ENCODE data around the gene PPP4R1.

Gene PPP4R1, protein sequence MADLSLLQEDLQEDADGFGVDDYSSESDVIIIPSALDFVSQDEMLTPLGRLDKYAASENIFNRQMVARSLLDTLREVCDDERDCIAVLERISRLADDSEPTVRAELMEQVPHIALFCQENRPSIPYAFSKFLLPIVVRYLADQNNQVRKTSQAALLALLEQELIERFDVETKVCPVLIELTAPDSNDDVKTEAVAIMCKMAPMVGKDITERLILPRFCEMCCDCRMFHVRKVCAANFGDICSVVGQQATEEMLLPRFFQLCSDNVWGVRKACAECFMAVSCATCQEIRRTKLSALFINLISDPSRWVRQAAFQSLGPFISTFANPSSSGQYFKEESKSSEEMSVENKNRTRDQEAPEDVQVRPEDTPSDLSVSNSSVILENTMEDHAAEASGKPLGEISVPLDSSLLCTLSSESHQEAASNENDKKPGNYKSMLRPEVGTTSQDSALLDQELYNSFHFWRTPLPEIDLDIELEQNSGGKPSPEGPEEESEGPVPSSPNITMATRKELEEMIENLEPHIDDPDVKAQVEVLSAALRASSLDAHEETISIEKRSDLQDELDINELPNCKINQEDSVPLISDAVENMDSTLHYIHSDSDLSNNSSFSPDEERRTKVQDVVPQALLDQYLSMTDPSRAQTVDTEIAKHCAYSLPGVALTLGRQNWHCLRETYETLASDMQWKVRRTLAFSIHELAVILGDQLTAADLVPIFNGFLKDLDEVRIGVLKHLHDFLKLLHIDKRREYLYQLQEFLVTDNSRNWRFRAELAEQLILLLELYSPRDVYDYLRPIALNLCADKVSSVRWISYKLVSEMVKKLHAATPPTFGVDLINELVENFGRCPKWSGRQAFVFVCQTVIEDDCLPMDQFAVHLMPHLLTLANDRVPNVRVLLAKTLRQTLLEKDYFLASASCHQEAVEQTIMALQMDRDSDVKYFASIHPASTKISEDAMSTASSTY

DNA sequence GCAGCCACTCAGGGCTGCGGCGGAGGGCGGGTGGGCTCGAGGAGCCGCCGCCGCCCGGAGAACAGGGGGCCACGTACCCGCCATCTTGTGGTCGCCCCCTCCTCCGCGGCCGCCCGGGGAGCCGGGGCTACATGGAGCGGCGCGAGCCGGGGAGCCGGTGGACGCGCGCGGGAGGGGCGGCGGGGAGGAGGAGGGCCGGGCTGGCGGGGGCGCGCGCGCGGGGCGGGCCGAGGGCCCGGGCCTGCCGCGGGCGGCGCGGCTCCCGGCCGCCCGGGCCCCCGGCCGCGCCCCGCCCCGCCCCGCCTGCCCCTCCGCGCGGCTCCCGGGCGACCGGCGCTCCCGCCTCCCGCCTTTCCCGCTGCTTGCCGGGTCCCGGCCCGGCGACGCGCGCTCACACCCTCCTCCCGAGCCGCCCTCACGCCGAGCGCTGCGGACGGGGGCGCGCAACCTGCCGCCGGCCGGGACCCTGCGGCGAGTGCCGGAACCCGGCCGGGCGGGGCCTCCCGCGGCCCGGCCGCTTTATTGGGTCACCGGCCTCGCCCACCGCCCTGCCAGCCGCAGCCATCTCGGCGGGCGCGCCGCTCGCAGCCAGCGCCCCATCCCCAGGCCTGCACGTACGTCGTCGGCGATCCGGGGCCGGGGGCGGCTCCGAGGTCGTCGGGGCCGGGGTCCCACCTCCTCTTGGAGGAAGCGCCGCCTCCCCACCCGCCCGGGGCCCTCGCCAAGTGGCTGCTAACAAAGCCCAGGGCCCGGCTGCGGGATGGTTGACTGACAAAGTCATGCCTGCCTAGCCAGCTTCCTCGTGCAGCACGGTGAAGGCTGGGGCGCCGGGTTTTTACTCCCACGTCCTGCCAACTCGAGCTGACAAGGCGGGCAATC, at the start of gene PPP4R1:
PPP4R1 (minus strand) TSS at position 159 of the 879 bp plus-strand sequence; CDS start at position 84, 75 bp downstream.
- H3K4me3 ChIP-seq (ENCODE audit: low read depth, low read length) = peak within 1 kb of the TSS; percentile 84
- TF ChIP-seq, protein P1, sequence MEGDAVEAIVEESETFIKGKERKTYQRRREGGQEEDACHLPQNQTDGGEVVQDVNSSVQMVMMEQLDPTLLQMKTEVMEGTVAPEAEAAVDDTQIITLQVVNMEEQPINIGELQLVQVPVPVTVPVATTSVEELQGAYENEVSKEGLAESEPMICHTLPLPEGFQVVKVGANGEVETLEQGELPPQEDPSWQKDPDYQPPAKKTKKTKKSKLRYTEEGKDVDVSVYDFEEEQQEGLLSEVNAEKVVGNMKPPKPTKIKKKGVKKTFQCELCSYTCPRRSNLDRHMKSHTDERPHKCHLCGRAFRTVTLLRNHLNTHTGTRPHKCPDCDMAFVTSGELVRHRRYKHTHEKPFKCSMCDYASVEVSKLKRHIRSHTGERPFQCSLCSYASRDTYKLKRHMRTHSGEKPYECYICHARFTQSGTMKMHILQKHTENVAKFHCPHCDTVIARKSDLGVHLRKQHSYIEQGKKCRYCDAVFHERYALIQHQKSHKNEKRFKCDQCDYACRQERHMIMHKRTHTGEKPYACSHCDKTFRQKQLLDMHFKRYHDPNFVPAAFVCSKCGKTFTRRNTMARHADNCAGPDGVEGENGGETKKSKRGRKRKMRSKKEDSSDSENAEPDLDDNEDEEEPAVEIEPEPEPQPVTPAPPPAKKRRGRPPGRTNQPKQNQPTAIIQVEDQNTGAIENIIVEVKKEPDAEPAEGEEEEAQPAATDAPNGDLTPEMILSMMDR (IDR thresholded peaks at IDR 0.05; ENCODE audit: low read depth, low read length) = no peak

DNA sequence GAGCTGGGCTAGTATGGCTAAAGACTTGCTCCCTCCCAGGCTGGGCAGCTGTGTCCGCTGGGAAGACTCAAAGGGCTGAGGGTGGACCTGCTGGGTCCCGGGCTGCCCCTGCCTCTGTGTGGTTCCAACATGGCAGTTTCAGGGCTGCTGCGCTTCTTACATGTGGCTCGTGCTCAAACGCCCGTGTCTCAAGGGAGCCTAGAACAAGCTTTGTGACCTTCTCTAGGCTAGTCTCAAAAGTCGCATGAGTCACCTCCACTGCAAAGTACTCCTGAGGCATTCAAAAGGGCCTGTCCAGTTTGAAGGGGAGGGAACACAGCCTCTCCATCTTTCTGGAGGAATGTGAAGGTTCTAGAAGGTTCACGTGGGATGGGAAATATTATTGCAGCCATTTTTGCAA, 49.0 kb upstream of the PPP4R1 start:
- TF ChIP-seq, protein P1 (IDR thresholded peaks at IDR 0.05; ENCODE audit: low read depth, low read length) = no peak
- H3K4me3 ChIP-seq (ENCODE audit: low read depth, low read length) = no peak overlapping the region

DNA sequence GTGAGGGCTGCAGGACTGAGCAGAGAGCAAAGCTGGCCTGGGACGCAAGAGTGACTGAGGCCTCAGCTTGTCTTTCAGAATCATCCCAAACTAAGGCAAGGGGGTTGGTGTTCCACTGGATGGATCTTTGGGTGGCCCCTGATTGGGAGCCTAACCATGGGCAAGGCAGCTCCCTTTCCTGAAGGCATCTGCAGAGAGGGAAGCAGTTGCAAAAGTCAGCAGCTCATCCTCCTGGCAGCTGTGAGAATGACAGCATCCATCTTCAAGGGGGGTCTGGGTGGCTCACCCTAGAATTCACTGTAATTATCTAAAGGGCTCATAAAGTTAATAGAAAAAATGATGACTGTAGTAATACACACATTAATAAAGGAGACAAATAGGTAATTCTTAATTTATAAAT, 47.2 kb upstream of the PPP4R1 start:
- no peak overlapping the region for H3K4me3 ChIP-seq (ENCODE audit: low read depth, low read length)
- TF ChIP-seq, protein P1 (IDR thresholded peaks at IDR 0.05; ENCODE audit: low read depth, low read length) = peak; percentile 30

DNA sequence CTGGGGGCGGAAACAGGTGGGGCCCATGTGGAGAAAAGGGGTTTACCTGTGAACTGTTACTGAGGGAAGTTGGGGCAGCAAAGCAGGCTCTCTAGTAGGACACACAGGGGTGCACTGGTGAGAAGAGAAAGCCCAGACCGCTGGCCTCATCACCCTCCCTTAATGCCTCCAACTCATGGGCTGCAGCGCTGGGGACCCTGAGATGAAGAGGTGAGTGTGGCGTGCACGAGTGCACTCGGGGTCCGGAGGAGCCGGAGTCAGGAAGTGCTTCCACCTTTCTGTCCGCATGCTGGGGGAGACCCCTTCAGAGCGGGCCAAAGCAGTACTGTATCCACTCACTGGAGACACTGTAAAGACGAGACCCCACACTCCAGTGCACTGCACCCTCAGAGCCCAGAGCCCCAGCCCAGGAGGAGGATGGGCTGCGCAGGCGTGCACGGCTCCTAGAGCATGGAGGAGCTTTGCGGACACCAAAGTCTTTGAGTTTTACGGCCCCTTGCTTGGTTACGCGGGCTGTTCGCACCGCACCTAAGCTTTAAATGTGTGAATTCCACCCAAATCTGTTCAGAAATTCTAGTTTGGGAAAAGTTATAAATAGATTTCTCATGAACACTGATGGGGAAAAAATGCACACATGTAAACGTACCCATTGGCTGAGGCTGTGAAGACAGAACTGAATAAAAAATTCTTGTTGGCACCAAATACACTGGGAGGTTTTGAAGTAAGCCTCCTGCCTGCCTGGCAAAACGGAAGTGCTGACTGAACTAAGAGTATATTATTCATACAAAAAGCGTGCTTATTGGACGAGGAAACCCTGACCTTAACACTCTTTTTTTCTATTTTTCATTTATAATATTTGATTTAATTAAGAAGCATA, 45.4 kb upstream of the PPP4R1 start:
- no peak overlapping the region for H3K4me3 ChIP-seq (ENCODE audit: low read depth, low read length)
- TF ChIP-seq, protein P1 (IDR thresholded peaks at IDR 0.05; ENCODE audit: low read depth, low read length) = no peak

DNA sequence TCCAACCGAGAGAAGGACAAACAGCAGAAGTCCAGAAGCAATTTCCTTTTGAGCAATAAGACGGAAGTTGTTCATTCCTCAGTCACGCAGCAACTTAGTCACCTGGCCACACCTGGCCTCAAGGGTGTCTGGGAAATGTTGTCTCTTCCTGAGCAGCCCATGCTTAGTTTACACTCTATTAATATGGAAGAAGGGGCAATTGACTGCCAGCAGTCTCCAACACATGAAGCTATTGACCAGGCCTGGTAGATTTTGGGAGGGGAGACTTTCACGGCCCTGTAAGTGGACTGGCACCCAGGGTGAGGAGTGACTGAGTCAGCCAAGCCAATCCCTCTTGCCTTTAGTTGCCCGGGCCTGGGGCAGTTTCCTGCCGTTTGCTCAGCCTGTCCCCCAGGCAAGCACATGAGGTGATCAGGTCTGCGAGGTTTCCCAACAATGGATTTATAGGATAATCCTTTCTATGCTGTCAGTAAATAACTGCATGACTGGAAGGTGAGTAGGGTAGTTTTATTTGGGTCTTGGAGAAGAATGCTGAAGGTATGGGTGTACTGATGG, 43.8 kb upstream of the PPP4R1 start:
- TF ChIP-seq, protein P1 (IDR thresholded peaks at IDR 0.05; ENCODE audit: low read depth, low read length) = no peak
- H3K4me3 ChIP-seq (ENCODE audit: low read depth, low read length) = no peak overlapping the region
